ENCODE measurements around the gene JCHAIN.
"Not testable (repeated sequence)": the region's sequence is repeated elsewhere in the genome, so short reads cannot be mapped to it uniquely, and the experiment has no call there.

Gene JCHAIN

GRCh38 chr4:70666369-70666768 is at the start of gene JCHAIN:
Gene JCHAIN (minus strand): TSS chr4:70666508. CDS start chr4:70666490, 18 bp downstream.
- no peak for DNase-seq

DNA sequence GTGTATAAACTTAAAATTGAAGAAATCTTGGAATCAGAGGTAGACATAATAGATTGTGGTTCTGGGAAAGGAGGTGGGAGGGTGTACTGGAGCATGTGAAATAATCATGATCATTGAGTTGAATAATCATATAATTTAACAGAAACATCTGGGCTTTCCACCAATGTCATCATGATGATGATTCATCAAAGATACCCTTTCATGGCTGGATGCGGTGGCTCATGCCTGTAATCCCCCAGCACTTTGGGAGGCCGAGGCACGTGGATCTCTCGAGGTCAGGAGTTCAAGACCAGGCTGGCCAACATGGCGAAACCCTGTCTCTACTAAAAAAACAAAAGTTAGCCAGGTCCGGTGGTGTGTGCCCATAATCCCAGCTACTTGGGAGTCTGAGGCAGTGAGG is 48.8 kb upstream of the JCHAIN start:
- DNase-seq, result no peak

GRCh38 chr4:70714079-70714887 is 48.0 kb upstream of the JCHAIN start:
- DNase-seq, result no peak

DNA sequence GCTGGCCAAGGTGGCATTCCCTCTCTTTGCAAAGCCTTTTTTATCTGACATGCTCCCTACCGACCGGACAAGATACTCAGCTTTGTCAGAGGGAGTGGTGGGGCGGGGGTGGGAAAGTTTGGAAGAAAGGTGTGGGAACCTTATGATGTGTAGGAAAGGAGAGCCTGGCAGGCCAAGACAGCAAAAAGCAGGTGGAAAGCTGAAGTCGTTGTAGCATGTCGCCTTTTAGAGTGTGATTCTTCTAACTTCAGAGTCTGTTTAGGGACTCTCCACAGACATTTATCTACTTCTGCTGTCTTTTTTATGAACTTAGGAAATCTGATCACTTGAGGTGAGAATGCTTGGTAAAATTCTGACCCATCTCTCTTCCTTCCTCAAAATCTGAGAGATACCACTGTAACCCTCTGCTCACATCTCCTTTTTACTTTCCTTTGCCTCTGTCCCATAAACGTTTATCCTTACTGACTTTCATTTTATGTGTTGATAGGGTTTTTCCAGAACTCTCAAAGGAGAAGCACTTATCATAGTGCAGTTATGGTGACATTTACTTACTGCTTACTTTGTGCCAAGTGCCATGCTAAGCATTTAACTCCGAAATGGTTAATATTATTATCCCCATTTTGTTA is 47.3 kb upstream of the JCHAIN start:
- no peak for DNase-seq

DNA sequence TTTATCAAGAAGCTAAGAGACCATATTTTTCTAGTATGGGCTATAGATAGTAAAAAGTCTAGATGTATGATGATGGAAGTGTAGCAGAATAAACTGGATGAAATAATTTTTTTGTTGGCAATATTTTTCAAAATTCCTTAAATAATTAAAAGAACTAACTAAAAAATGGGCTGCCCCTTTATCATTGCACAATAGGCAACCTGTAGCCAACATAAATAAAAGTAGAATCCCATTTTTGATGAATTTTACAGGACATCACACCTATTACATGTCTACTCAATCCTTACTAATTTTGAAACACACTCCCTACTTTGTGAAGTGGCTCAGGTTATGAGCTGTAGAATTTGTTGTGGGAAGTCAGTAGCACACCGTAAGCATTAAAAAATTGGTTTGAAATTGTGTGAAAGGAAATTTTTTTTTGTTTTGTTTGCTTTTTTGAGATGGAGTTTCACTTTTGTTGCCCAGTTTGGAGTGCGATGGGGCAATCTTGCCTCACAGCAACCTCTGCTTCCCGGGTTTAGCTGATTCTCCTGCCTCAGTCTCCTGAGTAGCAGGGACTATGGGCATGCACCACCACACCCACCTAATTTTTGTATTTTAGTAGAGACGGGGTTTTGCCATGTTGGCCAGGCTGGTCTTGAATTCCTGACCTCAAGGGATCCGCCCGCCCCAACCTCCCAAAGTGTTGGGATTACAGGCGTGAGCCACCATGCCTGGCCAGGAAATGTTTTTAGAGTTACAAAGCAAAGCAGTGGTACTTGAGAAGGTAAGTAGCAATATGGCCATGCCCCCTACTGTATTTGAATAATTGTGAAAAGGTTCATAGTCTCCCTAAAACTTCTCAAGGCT is 46.5 kb upstream of the JCHAIN start:
- no peak for DNase-seq

GRCh38 chr4:70712150-70712549 is 45.8 kb upstream of the JCHAIN start:
- DNase-seq, result no peak

DNA sequence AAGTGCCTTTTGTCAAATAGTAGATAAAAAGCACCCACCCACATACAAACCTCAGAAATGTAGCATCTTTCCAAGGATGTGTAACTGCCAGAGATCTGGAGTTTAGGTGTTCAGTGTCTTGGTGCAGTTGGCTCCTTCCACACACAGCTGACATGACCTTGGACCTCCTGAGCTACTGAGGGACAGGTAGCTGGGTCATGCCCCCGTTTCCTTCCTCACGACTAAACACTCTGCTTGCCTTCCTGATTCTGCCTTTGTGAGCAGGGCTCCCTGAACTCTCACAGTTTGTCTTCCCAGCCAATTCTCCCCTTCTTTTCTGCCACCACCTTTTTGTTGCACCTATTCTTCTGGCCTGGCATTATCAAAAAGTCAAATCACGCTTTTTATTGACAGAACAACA is 45.3 kb upstream of the JCHAIN start:
- DNase-seq, result no peak

- DNase-seq, result no peak
Measured at GRCh38 chr4:70709611-70710205, 43.4 kb upstream of the JCHAIN start.

- DNase-seq, result peak; percentile 14
Measured at GRCh38 chr4:70706516-70706915, 40.2 kb upstream of the JCHAIN start.

GRCh38 chr4:70706044-70706461 is 39.7 kb upstream of the JCHAIN start:
- no peak for DNase-seq

GRCh38 chr4:70705183-70706043 is 39.1 kb upstream of the JCHAIN start:
- DNase-seq, result peak; percentile 81

DNA sequence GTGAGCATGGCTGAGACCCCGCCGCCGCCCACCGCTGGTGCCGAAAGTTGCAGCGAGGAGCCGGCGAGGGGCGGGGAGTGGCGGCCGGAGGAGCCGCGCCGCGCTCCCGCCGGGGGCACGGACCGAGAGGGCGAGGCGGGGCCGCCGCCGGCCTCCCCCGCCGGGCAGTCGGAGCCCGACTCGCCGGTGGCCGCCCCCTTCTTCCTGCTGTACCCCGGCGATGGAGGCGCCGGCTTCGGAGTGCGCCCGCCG is 38.5 kb upstream of the JCHAIN start:
- no peak for DNase-seq

GRCh38 chr4:70704215-70704930 is 38.1 kb upstream of the JCHAIN start:
- DNase-seq, result peak; percentile 93

DNA sequence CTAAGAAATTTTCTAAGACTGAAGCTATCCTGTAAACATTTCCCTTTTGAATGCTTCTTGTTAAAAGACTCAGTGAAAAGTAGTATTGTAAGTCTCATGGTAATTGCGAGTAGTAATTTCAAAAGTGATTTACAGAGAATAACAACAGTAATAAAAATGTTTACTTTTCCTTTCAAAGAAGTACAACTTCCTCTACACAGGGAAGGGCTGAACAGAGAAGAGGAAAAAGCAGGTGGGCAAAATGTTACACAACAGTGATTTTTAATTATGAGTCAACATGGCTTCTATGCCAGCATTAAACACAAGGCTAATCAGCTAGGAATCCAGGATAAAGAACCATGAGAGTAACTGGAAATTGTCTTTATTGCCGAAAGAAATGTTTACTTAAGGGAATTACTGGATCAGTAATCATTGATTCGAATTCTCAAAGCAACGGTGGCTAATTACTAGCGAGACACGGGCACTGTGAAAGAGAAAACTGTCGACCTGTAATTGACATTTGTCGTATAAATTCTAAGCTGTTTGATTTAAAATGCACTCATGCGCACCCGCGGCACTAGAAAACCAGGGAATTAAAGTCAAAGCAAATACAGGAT is 37.4 kb upstream of the JCHAIN start:
- DNase-seq, result peak; percentile 55

DNA sequence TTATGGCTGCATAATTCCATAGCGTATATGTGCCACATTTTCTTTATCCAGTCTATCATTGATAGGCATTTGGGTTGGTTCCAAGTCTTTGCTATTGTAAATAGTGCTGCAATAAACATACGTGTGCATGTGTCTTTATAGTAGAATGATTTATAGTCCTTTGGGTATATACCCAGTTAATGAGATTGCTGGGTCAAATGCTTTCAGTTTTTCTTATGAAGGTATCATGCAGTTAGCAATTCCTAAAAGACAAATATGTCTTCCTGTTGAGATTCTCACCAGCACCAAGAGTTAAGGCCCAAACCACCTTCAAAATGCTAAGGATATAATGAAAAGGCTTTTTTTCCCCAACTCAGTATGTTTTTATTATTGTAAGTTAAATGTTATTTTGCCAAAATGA is 36.3 kb upstream of the JCHAIN start:
- DNase-seq, result not testable (repeated sequence)

- DNase-seq, result no peak
Measured at GRCh38 chr4:70701271-70701670, 35.0 kb upstream of the JCHAIN start.

- no peak for DNase-seq
Measured at GRCh38 chr4:70700712-70701111, 34.4 kb upstream of the JCHAIN start.

DNA sequence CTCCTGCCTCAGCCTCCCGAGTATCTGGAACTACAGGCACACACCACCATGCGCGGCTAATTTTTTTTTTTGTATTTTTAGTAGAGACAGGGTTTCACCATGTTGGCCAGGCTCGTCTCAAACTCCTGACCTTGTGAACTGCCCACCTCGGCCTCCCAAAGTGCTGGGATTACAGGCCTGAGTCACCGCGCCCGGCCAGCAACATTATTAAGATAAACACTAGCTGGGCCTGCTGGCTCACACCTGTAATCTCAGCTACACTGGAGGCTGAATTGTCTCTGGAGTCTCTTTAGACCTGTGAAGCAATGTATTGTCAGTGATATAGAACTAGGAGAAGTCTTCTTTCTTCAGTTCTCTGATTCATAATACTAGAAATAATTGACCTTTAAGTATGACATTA is 32.1 kb upstream of the JCHAIN start:
- not testable (repeated sequence) for DNase-seq

GRCh38 chr4:70694633-70695032 is 28.3 kb upstream of the JCHAIN start:
- DNase-seq, result not testable (repeated sequence)

- DNase-seq, result no peak
Measured at GRCh38 chr4:70691661-70692060, 25.4 kb upstream of the JCHAIN start.

GRCh38 chr4:70688795-70689231 is 22.5 kb upstream of the JCHAIN start:
- DNase-seq, result peak; percentile 27
